H1 (cell line): ENCODE data around the gene ELP1.

Experiments used
- CREB1 ChIP-seq: IDR thresholded peaks from 2 replicates; pipeline ENCODE4 v1.6.1; 2012; ENCODE audit warnings: inconsistent platforms
- CTCF ChIP-seq, 3 experiments: IDR thresholded peaks; 1 replicate in 2 of 3; 2 replicates in 1 of 3; pipeline versions ENCODE4 v1.5.1 to v1.6.1; 2011; ENCODE audit warnings: low read length in 3 of 3, mild to moderate bottlenecking in 3 of 3, inconsistent platforms in 2 of 3, low read depth in 1 of 3, moderate library complexity in 1 of 3; ENCODE audit not compliant: insufficient read depth in 1 of 3; ENCODE audit errors: control extremely low read depth in 1 of 3
- EGR1 ChIP-seq: IDR thresholded peaks from 2 replicates; pipeline ENCODE4 v1.6.1; 2011; ENCODE audit warnings: low read depth, low read length, borderline replicate concordance
- EP300 ChIP-seq, 2 experiments: IDR thresholded peaks; 1 replicate in 1 of 2; 2 replicates in 1 of 2; pipeline ENCODE4 v1.6.1; 2011 to 2012; ENCODE audit warnings: low read depth in 2 of 2, low read length in 2 of 2, mild to moderate bottlenecking in 2 of 2, borderline replicate concordance in 1 of 2, inconsistent platforms in 1 of 2, moderate library complexity in 1 of 2
- EZH2 ChIP-seq: fragments of 200-600 bp; sonication (generic); IDR thresholded peaks from 2 replicates; pipeline ENCODE4 v1.7.1; 2012; ENCODE audit warnings: low read depth, mild to moderate bottlenecking, moderate library complexity, low read length, inconsistent platforms; ENCODE audit not compliant: severe bottlenecking
- HDAC2 ChIP-seq, 2 experiments: fragments of 300-600 bp in 1 of 2; sonication (generic) in 1 of 2; IDR thresholded peaks; 2 replicates each; pipeline ENCODE4 v1.6.1; 2011 to 2012; ENCODE audit warnings: low read depth in 2 of 2, low read length in 2 of 2, mild to moderate bottlenecking in 2 of 2, moderate library complexity in 2 of 2, borderline replicate concordance in 1 of 2, inconsistent platforms in 1 of 2
- JUN ChIP-seq: IDR thresholded peaks from 2 replicates; pipeline ENCODE4 v1.6.1; 2011; ENCODE audit warnings: low read depth, mild to moderate bottlenecking, improper control_type of control experiment, low read length
- JUND ChIP-seq: IDR thresholded peaks from 2 replicates; pipeline ENCODE4 v1.6.1; 2011; ENCODE audit warnings: mild to moderate bottlenecking, improper control_type of control experiment, low read length
- POLR2AphosphoS5 ChIP-seq: IDR thresholded peaks from 2 replicates; pipeline ENCODE4 v1.6.1; 2011; ENCODE audit warnings: low read depth, low read length
- RAD21 ChIP-seq, 2 experiments: IDR thresholded peaks in 1 of 2; conservative IDR thresholded peaks in 1 of 2; 2 replicates each; pipeline ENCODE4 v1.6.1; 2011; ENCODE audit warnings: low read depth in 2 of 2, low read length in 2 of 2, improper control_type of control experiment in 1 of 2, inconsistent platforms in 1 of 2, mild to moderate bottlenecking in 1 of 2, moderate library complexity in 1 of 2
- RFX5 ChIP-seq: IDR thresholded peaks from 2 replicates; pipeline ENCODE4 v1.6.1; 2011; ENCODE audit warnings: low read depth, low read length, improper control_type of control experiment, borderline replicate concordance
- SP1 ChIP-seq: IDR thresholded peaks from 2 replicates; pipeline ENCODE4 v1.6.1; 2011; ENCODE audit warnings: low read depth, low read length
- SP2 ChIP-seq: IDR thresholded peaks from 2 replicates; pipeline ENCODE4 v1.6.1; 2012; ENCODE audit warnings: mild to moderate bottlenecking, low read length, inconsistent platforms

GRCh38 chr9:108937561-108938305, 3.8 kb upstream of the ELP1 start:
- TF ChIP-seq EZH2 (no peak), EGR1 (no peak), CTCF (IDR thresholded peaks at IDR 0.05; ENCODE audit: control extremely low read depth in 1 of 3, insufficient read depth in 1 of 3, low read depth in 1 of 3, low read length in 3 of 3) (no peak), SP1 (no peak), RAD21 (IDR thresholded peaks at IDR 0.05 in 1 of 2, conservative IDR thresholded peaks at IDR 0.05 in 1 of 2; ENCODE audit: low read depth in 2 of 2, low read length in 2 of 2) (no peak), JUND (no peak), HDAC2 (IDR thresholded peaks at IDR 0.05; ENCODE audit: borderline replicate concordance in 1 of 2, low read depth in 2 of 2, low read length in 2 of 2) (no peak), CREB1 (no peak), POLR2AphosphoS5 (no peak), JUN (no peak), EP300 (IDR thresholded peaks at IDR 0.05; ENCODE audit: borderline replicate concordance in 1 of 2, low read depth in 2 of 2, low read length in 2 of 2) (no peak), SP2 (no peak), RFX5 (no peak)
